GM21825 (cell line): ENCODE results near the gene CORO6.

Experiments used
- ATAC-seq: cut with Tn5 transposase; IDR thresholded peaks from one replicate; pipeline ENCODE4 v1.9.1; 2021; ENCODE audit warnings: mild to moderate bottlenecking, moderate library complexity; ENCODE audit not compliant: unreplicated experiment

The CORO6 gene

GRCh38 chr17:29591737-29592608 is 30.7 kb downstream of the CORO6 start:
- ATAC-seq, result no peak

GRCh38 chr17:29591146-29591736 is 31.5 kb downstream of the CORO6 start:
- no peak for ATAC-seq

GRCh38 chr17:29590411-29591145 is 32.1 kb downstream of the CORO6 start:
- no peak for ATAC-seq

GRCh38 chr17:29589524-29590410 is 32.9 kb downstream of the CORO6 start, which contains the start of gene GIT1:
Gene GIT1 (minus strand): TSS chr17:29589648. CDS start chr17:29589378, 270 bp downstream.
- ATAC-seq, result peak; percentile 51

GRCh38 chr17:29588562-29589411 is 33.9 kb downstream of the CORO6 start:
- peak; percentile 12 for ATAC-seq

GRCh38 chr17:29588017-29588561 is 34.6 kb downstream of the CORO6 start:
- no peak for ATAC-seq

- no peak for ATAC-seq
Observed at GRCh38 chr17:29587591-29587990, 35.1 kb downstream of the CORO6 start.

GRCh38 chr17:29586676-29587469 is 35.8 kb downstream of the CORO6 start:
- ATAC-seq, result no peak

GRCh38 chr17:29585080-29585751 is 37.5 kb downstream of the CORO6 start:
- no peak for ATAC-seq

GRCh38 chr17:29584452-29585079 is 38.1 kb downstream of the CORO6 start:
- ATAC-seq, result no peak

- no peak for ATAC-seq
Observed at GRCh38 chr17:29583324-29584248, 39.1 kb downstream of the CORO6 start.

GRCh38 chr17:29582772-29583171 is 39.9 kb downstream of the CORO6 start:
- ATAC-seq, result no peak

GRCh38 chr17:29582254-29582765 is 40.4 kb downstream of the CORO6 start:
- no peak for ATAC-seq

GRCh38 chr17:29581583-29582253 is 41.0 kb downstream of the CORO6 start:
- ATAC-seq, result no peak

- ATAC-seq, result peak; percentile 66
Observed at GRCh38 chr17:29579866-29580771, 42.6 kb downstream of the CORO6 start.
